Activated T-cell treated with anti-CD3 and anti-CD28 coated beads for 1 hour (primary cell): ENCODE results near the gene ATG4B.

Experiments used
- DNase-seq: peaks from one replicate; pipeline ENCODE4 v3.0.0-alpha.2; 2020; ENCODE audit warnings: low read depth

Gene ATG4B

DNA sequence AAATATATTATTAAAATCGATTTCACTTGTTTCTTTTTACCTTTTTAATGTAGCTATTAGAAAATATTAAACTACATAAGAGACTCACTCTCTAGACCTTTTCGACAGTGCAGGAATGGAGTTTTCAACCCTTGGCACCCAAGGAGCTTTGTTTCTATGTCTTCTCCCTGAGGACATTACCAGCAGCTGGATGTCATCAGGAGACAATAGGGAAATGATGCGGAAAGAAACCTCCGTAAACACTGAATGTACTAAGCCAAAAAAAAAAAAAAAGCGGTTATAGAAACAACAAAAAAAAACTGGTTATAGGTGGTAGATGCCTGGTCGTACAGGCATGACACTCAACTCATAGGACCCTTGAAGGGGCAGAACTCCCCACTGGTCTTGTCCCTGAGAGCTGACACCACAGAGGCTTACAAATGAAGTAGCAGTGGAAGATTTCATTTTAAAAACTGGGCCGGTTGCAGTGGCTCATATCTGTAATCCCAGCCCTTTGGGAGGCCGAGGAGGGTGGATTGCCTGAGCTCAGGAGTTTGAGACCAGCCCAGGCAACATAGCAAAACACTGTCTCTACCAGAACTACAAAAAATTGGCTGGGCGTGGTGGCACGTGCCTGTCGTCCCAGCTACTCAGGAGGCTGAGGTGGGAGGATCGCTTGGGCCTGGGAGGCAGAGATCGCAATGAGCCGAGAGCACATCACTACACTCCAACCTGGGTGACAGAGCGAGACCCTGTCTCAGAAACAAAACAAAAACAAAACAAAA lies 24.3 kb upstream of the ATG4B start:
- no peak for DNase-seq

DNA sequence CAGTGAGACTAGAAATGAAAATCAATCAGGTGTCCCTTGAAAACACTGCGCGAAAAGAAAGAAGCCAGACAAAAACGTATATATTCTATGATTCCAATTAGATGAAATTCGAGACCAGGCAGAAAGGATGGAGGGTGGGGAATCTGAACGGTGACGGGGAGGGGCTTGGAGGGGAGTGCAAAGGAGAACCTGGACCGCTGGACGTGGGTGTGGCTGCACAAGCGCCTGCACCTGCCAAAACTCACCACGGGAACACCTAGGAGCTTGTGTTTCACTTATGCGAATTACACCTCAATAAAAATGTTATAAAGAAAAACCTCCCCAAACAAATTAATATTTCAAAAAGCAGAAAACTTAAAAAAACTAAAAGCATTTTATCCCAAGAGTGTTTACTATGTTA lies 22.5 kb upstream of the ATG4B start:
- no peak for DNase-seq

DNA sequence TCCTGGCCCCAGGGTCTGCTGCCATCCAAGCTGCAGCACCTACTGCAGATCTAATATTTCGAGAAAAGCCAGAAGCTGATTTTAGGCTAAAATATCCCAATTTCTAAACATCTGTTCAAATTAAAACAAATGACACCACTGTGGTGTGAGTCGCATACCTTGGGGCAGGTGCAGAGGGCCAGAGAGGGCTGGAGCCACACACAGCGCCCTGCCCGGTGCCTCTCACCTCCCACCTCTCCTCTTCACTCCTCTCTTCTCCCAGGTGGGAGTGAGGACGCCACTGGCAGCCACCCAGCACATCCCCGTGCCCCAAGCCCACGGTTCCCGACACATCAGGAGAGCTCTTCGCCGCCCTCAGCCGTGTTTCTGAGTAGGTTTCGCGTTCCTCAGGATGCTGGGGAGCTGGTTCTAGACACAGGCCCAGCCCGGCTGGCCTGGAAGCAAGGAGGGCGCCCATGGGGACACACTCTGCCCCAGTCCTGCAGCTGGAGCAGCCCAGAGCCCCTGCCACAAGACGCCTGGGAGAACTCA lies 21.9 kb upstream of the ATG4B start:
- no peak for DNase-seq

DNA sequence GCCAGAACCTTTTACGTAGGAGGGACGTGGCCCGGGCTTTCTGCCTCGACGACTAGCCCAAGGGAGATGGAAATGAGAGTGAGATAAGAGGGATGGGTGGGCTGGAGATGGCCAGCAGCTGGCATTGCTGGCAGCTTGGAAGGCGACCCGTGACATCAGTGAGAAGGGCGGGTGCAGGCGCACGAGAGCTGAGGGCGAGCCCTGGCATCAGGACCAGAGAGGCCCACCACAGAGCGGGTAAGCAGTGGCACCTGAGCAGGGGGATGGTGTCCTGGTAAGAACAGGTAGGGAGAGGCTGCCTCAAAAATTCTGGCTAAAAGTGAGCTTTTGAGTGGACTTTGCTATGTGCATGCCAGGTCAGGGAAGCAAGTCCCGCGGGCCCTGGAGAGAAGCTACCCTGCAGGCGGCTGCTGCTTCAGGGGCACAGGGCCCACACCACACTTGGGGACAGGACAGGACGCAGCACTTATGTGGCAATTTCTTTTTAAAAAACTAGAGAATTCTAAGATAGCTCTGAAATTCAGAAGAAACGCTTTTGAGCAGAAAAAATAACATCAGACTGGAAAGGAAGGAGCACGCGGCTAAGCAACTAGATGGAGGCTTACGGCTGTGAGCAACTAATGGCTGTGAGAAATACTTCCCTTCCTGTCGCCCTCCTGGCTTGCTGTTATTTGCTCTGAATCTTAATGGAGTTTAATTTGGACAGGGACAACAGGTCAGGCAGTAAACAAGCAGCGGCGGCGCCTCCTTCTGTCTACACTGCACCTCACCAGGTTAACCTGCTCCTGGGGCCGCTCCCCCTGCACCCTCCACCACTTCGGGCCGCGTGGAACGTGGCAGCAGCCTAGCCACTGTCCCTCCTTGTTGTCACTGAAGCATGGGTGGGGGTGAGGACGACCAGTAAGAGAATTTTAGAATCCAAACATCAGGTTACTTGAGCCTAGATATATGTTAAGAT lies 21.0 kb upstream of the ATG4B start:
- DNase-seq = no peak

DNA sequence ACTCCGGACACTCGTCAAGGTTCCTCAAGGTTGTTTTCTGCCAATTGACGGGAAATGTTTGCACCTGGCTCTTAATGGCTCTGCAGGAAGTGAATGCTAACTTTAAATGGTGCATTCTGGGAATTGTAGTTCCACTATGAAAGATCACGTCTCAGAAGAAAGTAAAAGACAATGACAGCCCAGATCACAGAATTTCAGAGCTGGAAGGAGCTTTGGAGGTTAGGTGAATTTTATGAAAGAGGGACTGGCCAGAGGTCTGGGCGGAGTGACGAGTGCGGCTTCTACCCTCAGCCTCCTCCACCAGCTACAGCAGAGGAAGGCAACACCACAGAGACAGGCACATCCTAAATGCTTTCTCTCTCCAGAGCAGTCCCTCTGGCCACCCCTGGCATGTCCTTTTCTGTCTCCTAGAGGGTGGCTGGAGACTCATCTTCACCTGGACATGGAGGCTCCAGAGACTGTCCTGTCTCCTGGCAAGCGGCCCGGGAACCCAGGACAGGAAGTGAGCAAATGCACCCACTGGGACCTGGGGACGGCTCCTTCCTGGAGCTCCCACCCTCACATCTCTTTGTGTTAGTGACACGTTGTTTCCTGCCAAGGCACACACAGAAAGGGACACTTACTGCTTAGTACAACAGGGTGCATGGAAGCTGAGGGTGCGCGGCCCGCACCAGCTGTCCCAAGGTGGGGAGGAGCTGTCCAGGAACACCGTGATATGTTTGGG lies 19.9 kb upstream of the ATG4B start:
- DNase-seq = no peak

DNA sequence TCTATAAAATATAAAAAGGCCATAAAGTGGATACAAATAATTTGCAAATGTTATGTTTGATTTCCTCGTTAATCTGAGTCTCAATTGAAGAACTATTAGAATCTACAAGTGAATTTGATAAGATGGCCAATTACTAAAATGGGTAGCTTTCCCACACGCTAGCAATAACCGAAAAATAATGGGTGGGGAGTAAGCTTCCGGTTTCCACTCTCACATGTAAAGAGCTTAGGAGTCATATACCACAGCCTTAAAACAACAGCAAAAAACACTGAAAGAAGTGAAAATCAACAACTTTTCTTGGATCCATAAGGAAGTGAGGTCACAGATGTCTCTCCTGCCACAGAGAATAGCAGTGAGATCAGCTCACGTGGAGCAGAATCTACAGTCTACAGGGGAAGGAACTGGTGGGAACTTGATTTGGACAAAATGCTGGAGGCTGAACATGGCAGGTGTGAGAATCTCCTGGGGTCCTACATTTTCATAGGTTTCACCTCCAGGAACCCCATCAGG lies 19.1 kb upstream of the ATG4B start:
- no peak for DNase-seq

DNA sequence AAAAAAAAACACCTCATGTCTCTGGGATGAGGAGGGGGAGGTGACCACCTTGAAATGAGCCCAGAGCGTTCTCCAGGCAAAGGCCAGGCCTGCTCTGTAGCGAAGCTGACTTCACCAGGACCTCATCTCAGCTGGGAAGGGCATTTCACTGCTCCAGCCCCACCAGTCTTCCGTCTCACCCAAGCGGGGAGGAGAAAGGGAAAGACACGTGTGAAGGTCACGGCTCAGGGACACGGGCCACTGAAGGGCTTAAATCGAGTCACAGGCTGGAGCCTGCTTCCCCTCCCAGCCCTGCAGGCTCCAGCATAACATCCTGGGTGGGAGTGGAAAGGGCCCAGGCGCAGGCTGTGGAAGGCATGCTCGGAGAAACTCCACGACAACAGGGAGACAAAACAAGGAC lies 18.7 kb upstream of the ATG4B start:
- no peak for DNase-seq

DNA sequence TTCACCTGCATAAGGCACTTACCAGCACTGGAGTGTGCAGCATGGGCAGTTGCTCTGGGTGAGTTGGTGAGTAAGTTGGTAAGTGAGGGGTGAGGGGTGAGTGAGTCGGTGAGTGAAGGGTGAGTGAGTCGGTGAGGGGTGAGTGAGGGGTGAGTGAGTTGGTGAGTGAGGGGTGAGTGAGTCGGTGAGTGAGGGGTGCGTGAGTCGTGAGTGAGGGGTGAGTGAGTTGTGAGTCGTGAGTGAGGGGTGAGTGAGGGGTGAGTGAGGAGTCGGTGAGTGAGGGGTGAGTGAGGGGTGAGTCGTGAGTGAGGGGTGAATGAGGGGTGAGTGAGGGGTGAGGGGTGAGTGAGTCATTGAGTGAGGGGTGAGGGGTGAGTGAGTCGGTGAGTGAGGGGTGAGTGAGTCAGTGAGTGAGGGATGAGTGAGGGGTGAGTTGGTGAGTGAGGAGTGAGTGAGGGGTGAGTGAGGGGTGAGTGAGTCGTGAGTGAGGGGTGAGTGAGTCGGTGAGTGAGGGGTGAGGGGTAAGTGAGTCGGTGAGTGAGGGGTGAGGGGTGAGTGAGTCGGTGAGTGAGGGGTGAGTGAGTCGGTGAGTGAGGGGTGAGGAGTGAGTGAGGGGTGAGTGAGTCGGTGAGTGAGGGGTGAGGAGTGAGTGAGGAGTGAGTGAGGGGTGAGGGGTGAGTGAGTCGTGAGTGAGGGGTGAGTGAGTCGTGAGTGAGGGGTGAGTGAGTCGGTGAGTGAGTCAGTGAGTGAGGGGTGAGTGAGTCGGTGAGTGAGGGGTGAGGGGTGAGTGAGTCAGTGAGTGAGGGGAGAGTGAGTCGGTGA lies 17.7 kb upstream of the ATG4B start:
- no peak for DNase-seq

DNA sequence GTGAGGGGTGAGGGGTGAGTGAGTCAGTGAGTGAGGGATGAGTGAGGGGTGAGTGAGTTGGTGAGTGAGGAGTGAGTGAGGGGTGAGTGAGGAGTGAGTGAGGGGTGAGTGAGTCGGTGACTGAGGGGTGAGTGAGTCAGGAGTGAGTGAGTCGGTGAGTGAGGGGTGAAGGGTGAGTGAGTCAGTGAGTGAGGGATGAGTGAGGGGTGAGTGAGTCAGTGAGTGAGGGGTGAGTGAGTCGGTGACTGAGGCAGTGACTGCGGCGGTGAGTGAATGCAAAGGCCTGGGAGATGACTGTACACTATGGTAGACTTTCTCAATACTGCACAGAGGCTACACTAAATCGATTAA lies 17.1 kb upstream of the ATG4B start:
- no peak for DNase-seq

DNA sequence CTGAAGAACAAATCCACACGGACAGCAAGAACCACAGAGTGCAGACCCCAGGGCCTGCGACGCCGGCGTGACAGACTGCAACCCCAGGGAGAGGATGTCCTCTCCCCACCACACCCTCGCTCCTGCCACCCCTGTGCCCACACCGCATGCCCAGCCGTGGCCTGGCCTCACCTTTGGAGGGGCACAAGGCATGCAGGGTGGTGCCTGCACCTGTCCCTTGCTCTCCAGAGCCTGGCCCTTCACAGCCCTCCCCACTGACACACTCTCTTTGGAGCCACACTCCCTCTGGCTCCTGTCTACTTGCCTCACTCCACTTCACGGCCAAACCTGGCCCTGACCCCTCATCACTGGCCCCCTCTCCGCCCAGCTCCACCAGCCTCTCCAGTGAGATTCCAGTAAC lies 9.8 kb upstream of the ATG4B start:
- DNase-seq = no peak

DNA sequence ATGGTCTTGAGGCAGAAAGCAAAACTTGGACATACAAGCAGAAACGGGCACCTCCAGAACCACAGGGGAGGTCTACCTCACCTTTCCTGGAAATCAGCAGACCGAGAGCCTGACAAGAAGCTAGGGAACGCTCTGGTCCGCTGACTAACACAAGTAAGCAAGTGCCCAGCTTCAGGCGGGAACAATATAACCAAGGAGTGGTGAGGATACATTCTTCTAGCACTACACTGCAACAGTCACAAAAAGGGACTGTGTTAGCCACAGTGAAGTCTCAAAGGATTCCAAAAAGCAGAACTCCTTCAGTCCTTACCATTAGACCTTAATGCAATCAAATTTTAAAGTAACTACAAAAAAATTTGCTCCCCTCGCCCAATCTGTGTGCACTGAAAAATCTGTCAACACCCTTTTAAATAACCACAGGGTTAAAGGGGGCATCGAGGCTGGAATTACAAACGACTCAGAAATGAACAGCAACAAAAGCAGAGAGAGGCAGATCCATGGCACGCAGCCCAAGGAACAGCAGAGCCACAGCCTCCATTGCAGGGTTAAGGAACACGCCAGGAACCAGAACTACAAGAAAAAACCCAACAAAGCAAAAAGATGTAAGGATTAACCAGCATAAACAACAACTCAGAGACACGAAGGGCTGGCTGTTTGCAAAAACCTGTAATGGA lies 7.6 kb upstream of the ATG4B start:
- no peak for DNase-seq

DNA sequence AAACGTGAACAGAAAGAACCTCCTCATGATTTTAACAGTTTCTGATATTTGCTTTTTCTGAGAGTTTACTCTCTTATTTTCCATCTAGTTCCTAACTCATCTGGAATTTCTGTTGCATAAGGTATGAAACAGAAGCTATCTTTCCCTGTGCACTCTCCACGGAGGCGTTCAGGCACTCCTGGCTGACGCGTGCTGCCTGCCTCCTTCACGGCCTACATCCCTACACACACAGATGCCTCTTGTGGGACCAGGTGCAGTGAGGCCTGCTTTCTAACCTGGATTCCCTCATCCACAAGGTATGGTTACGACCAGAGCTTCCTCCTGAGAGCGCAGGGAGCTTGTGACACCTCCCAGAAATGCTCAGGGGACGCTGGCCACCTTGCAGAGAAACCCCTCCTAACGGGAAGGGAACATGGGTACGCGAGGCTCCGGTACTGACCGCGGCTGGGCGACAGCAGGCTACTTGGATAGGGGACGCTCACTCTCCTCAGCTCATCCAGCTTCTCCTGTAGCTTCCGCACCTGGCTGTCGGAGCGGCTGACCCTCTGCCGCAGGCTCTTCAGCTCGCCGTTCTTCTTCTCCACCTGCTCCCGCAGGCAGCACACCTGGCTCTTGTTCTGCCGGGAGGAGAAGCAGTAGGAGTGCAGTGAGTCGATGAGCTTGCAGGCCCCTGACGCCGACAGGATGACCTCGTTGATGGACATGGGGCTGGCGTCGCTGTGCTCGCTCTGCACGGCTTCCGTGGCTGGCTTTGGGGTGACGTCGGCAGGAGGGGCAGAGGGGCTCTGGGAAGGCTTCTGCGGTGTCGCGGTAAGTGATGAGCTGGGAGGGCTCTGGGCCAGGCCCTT lies 4.8 kb upstream of the ATG4B start:
- no peak for DNase-seq

DNA sequence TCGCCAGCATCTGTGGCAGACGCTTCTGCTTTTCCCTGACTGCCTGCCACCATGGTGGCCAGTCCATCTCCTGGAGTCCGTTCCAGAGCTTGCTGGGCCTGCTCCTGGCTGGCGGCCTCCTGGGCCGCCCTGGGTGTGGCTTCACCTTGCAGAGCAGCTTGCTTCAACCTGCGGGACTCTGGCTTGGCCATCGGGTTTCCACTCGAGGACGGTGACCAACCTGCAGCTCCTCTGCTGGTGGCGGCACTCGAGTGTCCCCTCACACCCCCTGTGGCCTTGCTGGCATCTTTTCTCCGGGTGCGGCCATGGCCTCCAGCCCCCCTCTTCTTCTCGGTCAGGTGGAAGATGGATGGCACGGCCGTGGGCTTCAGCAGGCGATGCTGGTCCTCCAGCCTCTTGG lies 3.9 kb upstream of the ATG4B start:
- DNase-seq = no peak

DNA sequence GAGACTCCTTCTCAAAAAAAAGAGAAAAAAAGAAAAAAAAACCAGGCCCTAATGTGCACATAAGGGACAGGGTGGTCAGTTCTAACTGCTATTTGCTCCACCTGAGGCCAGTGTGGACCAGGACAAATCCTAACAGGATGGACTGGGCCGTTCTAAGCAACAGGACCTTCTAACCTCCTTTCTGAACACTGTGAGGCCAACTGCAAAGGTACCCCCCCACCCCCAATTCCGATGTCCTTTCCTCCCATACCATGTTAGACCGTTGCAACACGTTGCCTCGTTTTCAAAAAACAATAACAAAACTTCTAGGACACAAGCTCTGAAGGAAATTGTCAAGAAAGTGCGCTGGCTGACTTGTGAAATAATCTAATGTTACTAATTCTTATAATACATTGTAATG lies 1.7 kb upstream of the ATG4B start:
- DNase-seq = no peak

DNA sequence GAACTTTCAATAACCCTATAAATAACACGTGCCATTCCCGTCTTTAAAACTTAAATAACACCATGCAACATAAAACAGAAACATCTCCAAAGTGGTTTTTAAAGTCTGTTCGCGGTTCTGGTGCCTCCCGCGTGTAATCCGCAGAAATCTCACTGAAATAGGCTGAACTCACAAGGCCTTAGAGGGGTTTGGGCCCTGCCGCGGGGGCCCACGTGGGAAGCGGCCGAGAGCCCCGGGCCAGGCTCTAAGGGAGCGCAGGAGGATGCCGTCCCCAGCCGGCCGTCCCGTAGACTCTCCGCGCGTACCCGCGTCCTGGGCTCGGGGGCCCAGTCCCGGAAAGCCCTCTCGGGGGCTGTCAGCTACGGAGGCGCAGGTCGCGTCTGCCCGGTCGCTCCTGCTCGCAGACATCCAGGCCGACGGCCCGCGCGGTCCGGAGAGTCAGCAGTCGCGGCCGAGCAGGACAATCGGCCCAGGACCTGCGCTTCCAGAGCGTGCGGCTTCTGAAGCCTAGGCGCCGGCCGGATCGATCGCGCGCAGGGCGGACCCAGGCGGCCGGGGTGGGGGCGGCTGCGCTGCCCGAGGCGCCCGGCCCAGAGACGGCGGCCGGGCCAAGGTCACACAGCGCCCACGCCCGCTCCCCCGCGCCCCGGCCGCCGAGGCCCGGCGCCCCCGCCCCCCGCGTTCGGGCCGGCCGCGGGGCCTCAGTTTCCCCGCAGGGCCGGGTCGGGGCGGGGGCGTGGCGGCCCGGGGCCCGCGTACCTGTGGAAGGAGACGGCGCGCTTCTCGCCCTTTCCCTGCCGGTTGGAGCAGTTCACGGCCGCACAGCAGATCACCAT lies 1.1 kb upstream of the ATG4B start:
- DNase-seq = no peak

DNA sequence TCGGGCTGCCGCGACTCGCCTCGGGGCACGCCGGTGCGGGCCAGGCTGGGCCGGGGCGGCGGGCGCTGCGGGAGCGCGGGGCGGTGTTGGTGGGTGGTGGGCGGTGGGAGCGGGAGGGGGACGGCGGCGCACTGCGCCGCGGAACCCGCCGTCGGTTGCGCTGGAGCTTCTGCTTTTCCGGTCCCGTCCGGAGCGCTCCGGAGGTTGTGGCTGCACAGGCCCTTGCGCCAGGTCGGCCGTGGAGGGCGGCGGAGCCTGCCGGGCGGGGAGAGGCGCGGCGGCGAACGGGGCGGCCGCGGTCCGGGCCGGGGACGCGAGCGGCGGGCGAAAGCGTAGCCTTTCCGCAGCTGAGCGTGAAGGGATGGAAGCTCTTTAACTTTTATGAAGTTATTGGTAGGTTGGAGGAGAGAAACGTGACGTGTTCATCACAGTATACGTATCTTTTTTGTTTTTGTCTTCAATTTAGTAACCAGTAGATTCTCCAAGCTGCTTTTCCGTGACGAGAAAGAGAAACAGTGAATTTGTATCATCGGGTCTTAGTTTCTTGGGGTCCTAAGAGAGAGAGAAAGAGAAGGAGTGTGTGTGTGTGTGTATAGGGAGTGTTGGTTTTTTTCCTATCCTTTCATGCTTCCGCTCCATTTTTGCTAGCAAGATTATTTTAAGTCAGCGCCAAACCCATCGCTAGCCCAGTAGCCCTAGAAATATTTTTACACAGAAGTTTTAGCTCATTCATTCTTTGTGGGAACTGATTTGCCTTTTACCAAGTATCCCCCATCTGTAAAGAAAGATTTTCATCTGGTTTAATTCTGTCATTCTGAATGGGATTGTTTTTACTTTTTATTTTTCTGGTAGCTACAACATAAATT lies 535 bp downstream of the ATG4B start:
- peak; percentile 13 for DNase-seq

DNA sequence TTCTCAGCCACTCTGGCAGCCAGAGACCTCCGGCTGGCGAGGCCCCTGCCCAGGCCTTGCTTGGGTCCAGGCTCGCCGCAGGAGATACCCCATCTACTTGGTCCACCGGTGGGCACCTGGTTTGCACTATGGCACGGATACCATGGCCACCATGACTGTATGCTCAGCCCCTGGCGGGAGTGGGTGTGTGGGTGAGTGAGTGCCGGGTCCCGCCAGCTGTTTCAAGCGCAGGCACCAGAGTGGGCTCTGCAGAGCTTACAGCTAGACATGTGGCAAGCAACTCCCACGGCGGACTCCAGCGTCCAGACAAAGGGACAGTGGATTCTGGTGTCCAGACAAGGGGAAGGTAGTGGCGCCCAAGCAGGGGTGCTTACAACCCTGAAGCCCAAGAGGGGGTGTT lies 1.4 kb downstream of the ATG4B start:
- no peak for DNase-seq

DNA sequence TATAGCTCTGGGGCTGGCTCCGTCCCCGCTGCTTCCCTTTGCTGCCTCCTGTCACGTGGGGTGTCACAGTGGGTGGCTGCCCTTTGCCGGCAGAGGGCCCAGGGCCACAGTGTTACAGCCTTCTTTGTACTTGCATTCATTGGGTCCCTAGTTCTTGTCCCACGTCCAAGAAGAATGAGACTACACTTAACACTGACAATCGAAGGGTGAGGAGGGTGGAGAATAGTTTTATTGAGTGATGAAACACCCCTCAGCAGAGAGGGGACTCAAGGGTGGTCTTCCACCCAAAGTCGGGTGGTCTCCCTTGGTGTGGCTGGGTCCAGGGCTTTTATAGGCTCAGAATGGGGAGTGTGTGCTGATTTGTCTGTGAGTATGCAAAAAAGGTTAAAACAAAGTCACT lies 1.9 kb downstream of the ATG4B start:
- DNase-seq = no peak
